ENCODE measurements around the gene GATC.
A peak's percentile ranks its signal among the peaks of the same experiment; 100 is the strongest.
"Not testable (repeated sequence)": the region's sequence is repeated elsewhere in the genome, so short reads cannot be mapped to it uniquely, and the experiment has no call there.

GATC gene

DNA sequence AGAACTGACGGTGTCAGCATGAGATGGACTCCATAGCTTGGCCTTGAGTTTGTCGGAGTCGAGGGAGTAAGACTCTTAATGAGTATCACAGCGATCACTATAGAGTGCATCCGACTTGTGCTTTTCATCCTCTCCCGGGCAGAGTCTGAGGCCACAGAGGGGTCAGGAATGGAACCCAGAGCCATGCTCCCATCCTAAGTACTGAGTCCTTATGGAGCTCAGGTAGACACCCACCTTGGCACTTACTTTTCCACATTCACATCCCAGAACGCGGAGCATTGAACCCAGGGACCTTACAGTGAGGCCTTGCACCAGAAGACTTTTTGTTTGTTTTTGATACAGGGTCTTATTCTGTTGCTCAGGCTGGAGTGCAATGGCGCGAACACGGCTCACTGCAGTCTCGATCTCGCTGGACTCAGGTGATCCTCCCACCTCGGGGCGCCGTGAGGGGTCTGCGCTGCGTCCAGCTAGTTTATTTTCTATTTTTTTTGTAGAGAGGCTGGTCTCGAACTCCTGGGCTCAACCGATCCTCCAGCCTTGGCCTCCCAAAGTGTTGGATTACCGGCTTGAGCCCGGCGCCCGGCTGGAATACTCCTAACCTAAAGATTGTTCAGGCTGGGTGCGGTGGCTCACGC lies 24.0 kb downstream of the GATC start:
- no peak for DNase-seq (ENCODE audit: low read depth in 2 of 2)

- no peak for DNase-seq (ENCODE audit: low read depth in 2 of 2)
These were observed 26.3 kb downstream of the GATC start for GRCh38 chr12:120472521-120472920.

GRCh38 chr12:120473807-120474615 lies 27.8 kb downstream of the GATC start:
- DNase-seq (ENCODE audit: low read depth in 2 of 2): no peak

GRCh38 chr12:120474616-120474960 lies 28.3 kb downstream of the GATC start:
- no peak for DNase-seq (ENCODE audit: low read depth in 2 of 2)

DNA sequence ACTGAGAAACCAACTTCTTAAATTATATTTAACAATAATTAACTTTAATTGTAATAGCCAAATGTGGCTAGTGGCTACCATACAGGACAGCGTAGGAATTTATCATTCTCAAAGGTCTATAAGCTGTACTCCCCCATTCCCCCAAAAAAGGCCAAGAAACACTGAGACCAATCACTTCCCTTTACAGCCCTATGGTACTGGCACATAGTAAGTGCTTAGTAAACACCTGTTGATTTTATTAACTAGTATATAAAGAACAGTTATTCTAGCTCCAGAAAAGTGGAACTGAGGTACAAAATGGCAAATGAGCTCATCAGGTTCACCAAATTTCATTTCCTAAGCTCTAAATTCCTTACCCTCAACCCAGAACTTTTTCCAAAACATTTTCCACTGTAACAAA lies 29.4 kb downstream of the GATC start:
- no peak for DNase-seq (ENCODE audit: low read depth in 2 of 2)

- DNase-seq (ENCODE audit: low read depth in 2 of 2): no peak
These were observed 33.2 kb downstream of the GATC start for GRCh38 chr12:120479458-120479857.

DNA sequence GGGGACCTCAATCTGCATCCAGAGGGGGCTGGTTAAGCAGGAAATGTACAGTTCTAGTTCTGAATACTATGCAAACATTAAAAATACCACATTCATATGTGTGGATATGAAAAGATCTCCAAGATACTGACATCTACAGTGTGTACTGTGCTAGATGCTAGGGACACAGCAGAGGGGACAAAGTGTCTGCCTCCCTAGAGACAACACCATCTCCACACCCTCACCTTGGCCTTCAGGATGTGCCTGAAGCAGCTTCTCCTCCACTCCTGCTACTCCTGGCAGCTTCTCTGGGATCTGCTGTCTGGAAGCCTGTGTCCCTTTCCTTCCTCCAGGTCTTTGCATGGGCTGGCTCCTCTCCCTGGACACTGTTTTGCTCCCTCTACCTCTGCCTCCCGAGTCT lies 34.0 kb downstream of the GATC start:
- no peak for DNase-seq (ENCODE audit: low read depth in 2 of 2)

DNA sequence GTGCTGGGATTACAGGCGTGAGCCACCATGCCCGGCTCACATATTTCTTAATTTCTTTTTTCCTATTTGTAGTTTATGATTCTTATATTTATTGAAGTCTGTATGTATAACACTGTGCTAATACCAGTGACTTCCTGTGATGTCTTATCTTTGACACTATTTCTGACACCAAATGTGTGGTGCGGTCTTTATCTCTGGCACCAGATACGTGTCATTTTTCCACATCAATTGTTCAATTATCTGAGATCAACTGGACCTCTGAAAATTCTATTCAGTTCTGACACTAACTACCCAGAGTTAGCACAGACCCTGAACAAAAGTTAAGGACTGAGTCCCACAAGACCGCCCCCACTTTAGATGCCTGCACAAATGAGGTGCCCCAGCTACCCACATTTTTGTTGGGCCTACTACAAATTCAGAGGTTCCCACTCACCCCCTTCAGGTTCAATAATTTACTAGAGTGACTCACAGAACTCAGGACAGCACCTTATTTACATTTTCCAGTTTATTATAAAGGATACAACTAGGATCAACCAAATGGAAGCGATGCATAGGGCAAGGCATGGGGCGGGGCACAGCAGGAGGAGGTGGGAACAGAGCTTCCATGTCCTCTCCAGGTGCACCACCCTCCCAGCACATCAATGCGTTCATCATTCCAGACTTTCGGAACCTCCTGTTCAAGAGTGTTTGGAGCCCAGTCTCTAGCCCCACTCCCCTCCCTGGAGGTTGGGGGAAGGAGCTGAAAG lies 35.0 kb downstream of the GATC start:
- DNase-seq (ENCODE audit: low read depth in 2 of 2): no peak

GRCh38 chr12:120483621-120484020 lies 37.4 kb downstream of the GATC start:
- DNase-seq (ENCODE audit: low read depth in 2 of 2): no peak

DNA sequence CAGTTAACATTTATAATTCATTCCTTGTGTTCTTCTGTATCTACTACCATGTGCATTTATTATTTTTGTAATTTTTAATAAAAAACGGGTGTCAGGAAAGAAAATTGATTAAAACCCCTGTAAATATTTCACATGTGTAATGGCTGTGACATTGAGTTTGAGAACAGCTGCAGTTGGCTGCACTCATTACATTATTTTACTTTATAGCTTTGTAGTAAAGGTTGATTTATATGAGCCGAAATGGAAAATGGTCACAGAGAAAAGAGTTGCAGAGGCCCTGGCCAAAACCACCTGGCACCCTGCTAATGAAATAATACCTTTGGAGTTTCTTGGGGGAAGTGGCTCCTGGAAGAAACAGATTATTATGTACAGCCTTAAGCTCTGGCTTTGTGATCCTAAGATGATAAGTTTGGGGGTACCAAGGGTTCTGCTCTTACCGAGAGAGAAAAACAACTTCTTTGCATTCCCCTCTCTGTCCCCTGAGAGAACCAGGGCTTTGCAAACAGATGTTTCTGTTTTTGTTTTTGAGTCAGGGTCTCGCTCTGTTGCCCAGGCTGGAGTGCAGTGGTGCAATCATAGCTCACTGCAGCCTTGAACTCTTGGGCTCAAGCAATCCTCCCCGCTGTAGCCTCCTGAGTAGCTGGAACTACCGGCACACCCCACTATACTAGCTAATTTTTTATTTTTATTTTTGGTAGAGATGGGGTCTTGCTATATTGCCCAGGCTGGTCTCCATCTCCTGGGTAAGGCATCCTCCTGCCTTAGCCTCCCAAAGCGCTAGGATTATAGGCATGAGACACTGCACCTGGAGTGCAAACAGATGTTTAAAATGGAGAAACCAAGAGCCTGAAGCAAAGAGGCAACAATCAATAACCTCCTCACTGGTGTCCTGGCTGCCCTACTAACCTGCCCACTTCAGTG lies 40.0 kb downstream of the GATC start:
- DNase-seq (ENCODE audit: low read depth in 2 of 2): no peak

DNA sequence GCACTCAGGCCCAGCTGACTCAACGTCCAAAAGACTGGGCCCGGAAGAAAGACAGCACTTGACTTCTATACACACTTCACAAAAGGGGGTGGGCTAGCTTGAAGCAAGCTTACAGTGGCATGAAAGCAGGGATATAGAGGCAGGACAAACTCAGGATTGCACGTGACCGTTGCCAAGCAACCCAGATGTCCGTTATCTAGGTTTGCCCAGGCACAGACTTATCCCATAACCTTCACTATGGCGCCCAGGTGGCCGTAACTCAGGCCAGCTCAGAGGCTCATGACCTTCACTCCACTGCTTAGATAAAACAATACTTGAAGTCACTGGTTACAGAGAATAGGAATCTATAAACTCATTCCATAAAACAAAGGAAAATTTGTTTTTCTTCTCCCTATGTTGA lies 41.3 kb downstream of the GATC start:
- not testable (repeated sequence) for DNase-seq (ENCODE audit: low read depth in 2 of 2)

- no peak for DNase-seq (ENCODE audit: low read depth in 2 of 2)
These were observed 41.9 kb downstream of the GATC start for GRCh38 chr12:120488057-120488640.

DNA sequence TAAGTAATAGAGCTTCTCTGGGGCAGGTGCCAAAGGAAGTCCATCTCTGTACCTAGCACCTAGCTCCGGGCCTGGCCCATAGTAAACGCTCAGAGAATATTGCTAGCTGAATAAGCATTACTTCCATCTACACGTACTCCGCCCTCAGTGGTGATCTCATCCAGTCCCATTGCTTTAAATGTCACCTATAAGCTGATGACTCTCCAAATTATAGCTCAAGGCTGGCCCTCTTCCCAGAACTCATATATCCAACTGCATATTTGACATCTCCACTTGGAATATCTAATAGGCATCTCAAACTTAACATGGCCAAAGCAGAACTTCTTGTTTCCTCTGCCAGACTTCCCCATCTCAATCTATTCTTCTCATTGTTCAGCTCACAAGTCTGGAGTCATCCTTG lies 42.8 kb downstream of the GATC start:
- no peak for DNase-seq (ENCODE audit: low read depth in 2 of 2)

GRCh38 chr12:120490325-120490724 lies 44.1 kb downstream of the GATC start:
- no peak for DNase-seq (ENCODE audit: low read depth in 2 of 2)

- DNase-seq (ENCODE audit: low read depth in 2 of 2): no peak
These were observed 44.7 kb downstream of the GATC start for GRCh38 chr12:120490833-120491512.

DNA sequence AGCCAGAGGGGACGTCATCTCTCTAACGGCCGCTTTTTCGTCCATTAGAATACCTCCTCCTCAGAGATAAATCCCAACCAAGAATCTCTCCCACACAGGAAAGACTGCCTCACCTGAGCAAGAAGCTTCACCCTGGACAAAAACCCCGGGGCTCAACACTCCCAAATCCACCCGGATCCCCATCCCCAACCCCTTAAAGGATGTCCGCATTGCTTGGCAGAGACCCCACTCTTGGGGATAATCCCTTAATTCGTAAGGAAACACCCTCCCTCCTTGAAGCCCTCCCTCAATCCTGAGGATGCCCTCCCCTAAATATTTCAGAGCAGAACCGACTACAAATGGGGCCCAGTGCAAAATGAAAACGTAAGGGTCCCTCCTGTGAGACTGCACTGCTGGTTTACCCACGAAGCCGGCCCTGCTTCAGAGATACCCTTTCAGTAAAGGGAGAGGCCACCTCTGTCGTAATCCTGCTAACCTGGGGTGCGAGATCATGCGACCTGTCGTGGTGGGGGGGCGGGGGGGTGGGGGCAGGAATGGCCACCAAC lies 49.0 kb downstream of the GATC start:
- DNase-seq (ENCODE audit: low read depth in 2 of 2): no peak

- peak; percentile 93 to 97 for DNase-seq (ENCODE audit: low read depth in 2 of 2)
These were observed 49.6 kb downstream of the GATC start, which contains the start of gene DYNLL1 for GRCh38 chr12:120495731-120496412. DYNLL1 (plus strand) TSS chr12:120496113; CDS start chr12:120496422, 309 bp downstream.

- peak; percentile 4 to 7 for DNase-seq (ENCODE audit: low read depth in 2 of 2)
These were observed 50.4 kb downstream of the GATC start for GRCh38 chr12:120496413-120497340.

Data from stimulated activated CD4-positive, alpha-beta T cell treated with anti-CD3 and anti-CD28 coated beads, Interleukin-15, amount 100 ng/mL, for 48 hours (primary cell).